H9 (cell line): ENCODE measurements around the gene ZNF275. TPM values are rescaled to one million over a fixed set of nuclear protein-coding genes. Genes with fewer than 3 reads are reported as not detected.

Experiments
- DNase-seq: peaks from one replicate; pipeline ENCODE4 v3.0.0-alpha.2; 2017
- H2AFZ ChIP-seq: one replicate; pipeline ENCODE4 v1.6.1; 2013; ENCODE audit warnings: mild to moderate bottlenecking, low read length, control low read depth, moderate library complexity
- H2AK5ac ChIP-seq: 2 replicates; pipeline ENCODE4 v1.6.1; 2013; ENCODE audit warnings: low read length, control low read depth, mixed read lengths; ENCODE audit not compliant: insufficient read length
- H2BK120ac ChIP-seq: one replicate; pipeline ENCODE4 v1.6.1; 2013; ENCODE audit warnings: low read depth, mild to moderate bottlenecking, low read length, control low read depth, inconsistent platforms; ENCODE audit not compliant: poor library complexity, severe bottlenecking
- H2BK12ac ChIP-seq: 2 replicates; pipeline ENCODE4 v1.6.1; 2013; ENCODE audit warnings: low read length, control low read depth, mixed read lengths, low read depth; ENCODE audit not compliant: insufficient read length
- H2BK15ac ChIP-seq: 2 replicates; pipeline ENCODE4 v1.6.1; 2013; ENCODE audit warnings: low read depth, low read length, control low read depth
- H2BK20ac ChIP-seq: one replicate; pipeline ENCODE4 v1.6.1; 2013; ENCODE audit warnings: low read depth, mild to moderate bottlenecking, low read length, control low read depth, inconsistent platforms; ENCODE audit not compliant: poor library complexity, severe bottlenecking
- H2BK5ac ChIP-seq: 2 replicates; pipeline ENCODE4 v1.6.1; 2013; ENCODE audit warnings: low read length, control low read depth, mixed read lengths; ENCODE audit not compliant: insufficient read length
- H3K14ac ChIP-seq: 2 replicates; pipeline ENCODE4 v1.6.1; 2013; ENCODE audit warnings: low read length, control low read depth; ENCODE audit not compliant: insufficient read depth
- H3K18ac ChIP-seq: 2 replicates; pipeline ENCODE4 v1.6.1; 2013; ENCODE audit warnings: low read depth, mild to moderate bottlenecking, mixed read lengths, low read length, control low read depth; ENCODE audit not compliant: insufficient read length
- H3K23ac ChIP-seq: 2 replicates; pipeline ENCODE4 v1.6.1; 2013; ENCODE audit warnings: low read length, control low read depth, mixed read lengths, low read depth; ENCODE audit not compliant: insufficient read length
- H3K23me2 ChIP-seq: 2 replicates; pipeline ENCODE4 v1.6.1; 2013; ENCODE audit warnings: low read depth, mild to moderate bottlenecking, mixed read lengths, low read length, control low read depth; ENCODE audit not compliant: insufficient read length, poor library complexity, severe bottlenecking
- H3K27ac ChIP-seq: 2 replicates; pipeline ENCODE4 v1.5.1; 2013; ENCODE audit warnings: low read length, control low read depth, mixed read lengths, low read depth; ENCODE audit not compliant: insufficient read length
- H3K27me3 ChIP-seq: 2 replicates; pipeline ENCODE4 v1.6.1; 2013; ENCODE audit warnings: low read length, control low read depth, inconsistent platforms; ENCODE audit not compliant: insufficient read depth
- H3K4ac ChIP-seq: 2 replicates; pipeline ENCODE4 v1.6.1; 2013; ENCODE audit warnings: low read depth, mild to moderate bottlenecking, control low read depth, inconsistent platforms, low read length, moderate library complexity
- H3K4me1 ChIP-seq: 2 replicates; pipeline ENCODE4 v1.6.1; 2013; ENCODE audit warnings: low read length, control low read depth, inconsistent platforms; ENCODE audit not compliant: insufficient read depth
- H3K4me2 ChIP-seq: 2 replicates; pipeline ENCODE4 v1.6.1; 2013; ENCODE audit warnings: low read length, control low read depth, mixed read lengths; ENCODE audit not compliant: insufficient read length, insufficient read depth
- H3K56ac ChIP-seq: 2 replicates; pipeline ENCODE4 v1.6.1; 2013; ENCODE audit warnings: low read depth, mild to moderate bottlenecking, mixed read lengths, low read length, control low read depth; ENCODE audit not compliant: insufficient read length
- H3K79me1 ChIP-seq: 2 replicates; pipeline ENCODE4 v1.6.1; 2013; ENCODE audit warnings: low read depth, mild to moderate bottlenecking, moderate library complexity, low read length, control low read depth, inconsistent platforms; ENCODE audit not compliant: insufficient read depth, poor library complexity, severe bottlenecking
- H3K79me2 ChIP-seq: 2 replicates; pipeline ENCODE4 v1.6.1; 2013; ENCODE audit warnings: low read length, control low read depth, inconsistent platforms; ENCODE audit not compliant: insufficient read depth
- H3K9ac ChIP-seq: 2 replicates; pipeline ENCODE4 v1.6.1; 2013; ENCODE audit warnings: low read length, control low read depth, mixed read lengths; ENCODE audit not compliant: insufficient read length; ENCODE audit errors: extremely low read depth
- H3K9me3 ChIP-seq: one replicate; pipeline ENCODE4 v1.6.1; 2013; ENCODE audit warnings: low read depth, low read length, inconsistent platforms; ENCODE audit not compliant: control insufficient read depth
- H3T11ph ChIP-seq: one replicate; pipeline ENCODE4 v1.6.1; 2013; ENCODE audit warnings: mild to moderate bottlenecking, low read length, control low read depth, inconsistent platforms
- H4K20me1 ChIP-seq: one replicate; pipeline ENCODE4 v1.6.1; 2013; ENCODE audit not compliant: control insufficient read depth, insufficient read length, insufficient read depth
- H4K5ac ChIP-seq: 2 replicates; pipeline ENCODE4 v1.6.1; 2013; ENCODE audit warnings: low read depth, mild to moderate bottlenecking, mixed read lengths, low read length, control low read depth; ENCODE audit not compliant: insufficient read length
- H4K8ac ChIP-seq: replicated peaks from 2 replicates; pipeline ENCODE4 v1.6.1; 2013; ENCODE audit warnings: low read length, control low read depth, mixed read lengths, low read depth; ENCODE audit not compliant: insufficient read length
- H4K91ac ChIP-seq: 2 replicates; pipeline ENCODE4 v1.6.1; 2013; ENCODE audit warnings: low read depth, mild to moderate bottlenecking, moderate library complexity, mixed read lengths, low read length, control low read depth; ENCODE audit not compliant: insufficient read length
- H3K27ac Mint-ChIP-seq, 3 experiments: 2 replicates in 2 of 3; 3 replicates in 1 of 3; pipeline ENCODE4 v1.8.0; 2020 to 2021; ENCODE audit warnings: mixed read lengths in 3 of 3, mild to moderate bottlenecking in 1 of 3, moderate library complexity in 1 of 3
- H3K27me3 Mint-ChIP-seq: 2 replicates; pipeline ENCODE4 v1.8.0; 2021; ENCODE audit warnings: low read depth, mild to moderate bottlenecking, moderate library complexity, mixed read lengths
- H3K36me3 Mint-ChIP-seq, 3 experiments: 2 replicates in 2 of 3; 3 replicates in 1 of 3; pipeline ENCODE4 v1.8.0; 2020 to 2021; ENCODE audit warnings: low read depth in 3 of 3, mixed read lengths in 3 of 3; ENCODE audit not compliant: insufficient read depth in 1 of 3
- H3K4me1 Mint-ChIP-seq, 2 experiments: 2 replicates each; pipeline ENCODE4 v1.8.0; 2020; ENCODE audit warnings: mixed read lengths in 2 of 2
- H3K4me3 Mint-ChIP-seq, 2 experiments: 2 replicates in 1 of 2; 3 replicates in 1 of 2; pipeline ENCODE4 v1.8.0; 2020 to 2021; ENCODE audit warnings: mild to moderate bottlenecking in 2 of 2, mixed read lengths in 2 of 2, moderate library complexity in 1 of 2
- H3K9me3 Mint-ChIP-seq, 2 experiments: 2 replicates in 1 of 2; 3 replicates in 1 of 2; pipeline ENCODE4 v1.8.0; 2020; ENCODE audit warnings: mild to moderate bottlenecking in 2 of 2, mixed read lengths in 2 of 2, moderate library complexity in 1 of 2
- WGBS: extraction: QIAGEN DNeasy Blood & Tissue Kit; methylation state at CpG from one replicate; pipeline ENCODE4 v1.1.7; 2013; ENCODE audit warnings: missing lambda C conversion rate, low lambda C conversion rate, mixed read lengths; ENCODE audit not compliant: insufficient read length; ENCODE audit errors: extremely low coverage; 5-methylcytosine and 5-hydroxymethylcytosine counted together
- total RNA-seq: library from RNA; stranded (reverse); gene quantifications from 2 replicates; pipeline ENCODE4 v1.2.1, GENCODE V29; 2021
- TF ChIP-seq, protein P1 (sequence below): fragments of 200-600 bp; sonication (generic); conservative IDR thresholded peaks from 3 replicates; pipeline ENCODE4 v1.8.0; 2021; ENCODE audit warnings: antibody characterized with exemption, mild to moderate bottlenecking

ZNF275 gene
- total RNA-seq, 1 experiment from 2014 or later: 11.8 TPM

DNA sequence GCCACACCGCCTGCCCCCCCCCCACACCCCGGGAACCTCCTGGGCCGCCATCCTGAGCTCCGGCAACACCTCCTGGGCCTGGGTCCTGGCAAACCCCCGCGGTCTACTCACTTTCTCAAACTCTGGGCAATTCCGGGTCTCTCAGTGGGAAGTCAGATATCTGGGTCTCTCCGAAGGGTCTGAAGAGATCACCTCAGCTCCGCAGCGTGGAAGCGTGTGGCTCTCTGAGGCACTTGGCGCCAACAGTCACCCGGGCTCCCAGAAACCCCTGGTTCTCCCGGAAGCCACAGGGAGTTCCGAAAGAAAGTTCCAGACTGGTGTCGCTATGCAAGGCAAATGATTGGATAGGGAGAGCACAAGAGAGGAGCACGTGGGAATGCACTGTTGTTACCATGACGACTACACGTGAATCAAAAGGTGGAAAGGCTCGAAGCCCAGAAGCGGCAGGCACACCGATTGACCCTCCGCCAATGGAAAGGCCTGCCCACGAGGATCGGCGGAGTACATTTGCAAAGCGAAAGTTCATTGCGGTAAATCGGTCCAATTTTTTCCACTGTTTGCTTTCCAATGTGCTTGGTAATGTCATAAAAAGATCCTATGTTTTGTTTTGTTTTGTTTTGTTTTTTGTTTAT lies 67.3 kb downstream of the ZNF275 start, which contains the start of gene PNMA6E:
Gene PNMA6E, minus strand, starts transcription at position 218 of the 632 bp plus-strand sequence. CDS start 2,501 bp downstream, outside the sequence.
- Histone ChIP-seq H3K27ac (no peak within 1 kb of the TSS), H3K18ac (no peak within 1 kb of the TSS), H3K14ac (no peak within 1 kb of the TSS), H3K79me2 (no peaks in the 10 kb centered on the region), H2AFZ (no peak within 1 kb of the TSS), H2BK12ac (no peak within 1 kb of the TSS), H3K4me2 (no peak within 1 kb of the TSS), H2AK5ac (no peak within 1 kb of the TSS), H3K27me3 (no peaks in the 10 kb centered on the region), H2BK20ac (no peak within 1 kb of the TSS), H3K4me1 (no peaks in the 10 kb centered on the region), H3K9ac (no peak within 1 kb of the TSS), H2BK120ac (no peak within 1 kb of the TSS), H4K8ac (no peak within 1 kb of the TSS), H4K5ac (no peak within 1 kb of the TSS), H3K9me3 (peaks cover 10% of the 10 kb centered on the region), H4K91ac (no peak within 1 kb of the TSS), H3T11ph (no peak within 1 kb of the TSS), H3K4ac (no peak within 1 kb of the TSS), H3K23me2 (no peaks in the 10 kb centered on the region), H2BK15ac (no peak within 1 kb of the TSS), H4K20me1 (no peaks in the 10 kb centered on the region), H3K56ac (no peak within 1 kb of the TSS), H2BK5ac (no peak within 1 kb of the TSS), H3K79me1 (no peaks in the 10 kb centered on the region), H3K23ac (no peak within 1 kb of the TSS)
- no CpG with 5 or more reads among the region's 29 CpGs for WGBS
- Mint-ChIP-seq H3K27ac (no peak within 1 kb of the TSS), H3K36me3 (peaks cover 7 to 10% (median 10%) of the 10 kb centered on the region in 3 experiments), H3K4me1 (no peaks in the 10 kb centered on the region), H3K9me3 (peaks cover 65 to 79% of the 10 kb centered on the region in 2 experiments), H3K27me3 (peaks cover 42% of the 10 kb centered on the region), H3K4me3 (no peak within 1 kb of the TSS; a peak in 1 of 5 replicates)
- no peak for DNase-seq
- TF ChIP-seq, protein P1, sequence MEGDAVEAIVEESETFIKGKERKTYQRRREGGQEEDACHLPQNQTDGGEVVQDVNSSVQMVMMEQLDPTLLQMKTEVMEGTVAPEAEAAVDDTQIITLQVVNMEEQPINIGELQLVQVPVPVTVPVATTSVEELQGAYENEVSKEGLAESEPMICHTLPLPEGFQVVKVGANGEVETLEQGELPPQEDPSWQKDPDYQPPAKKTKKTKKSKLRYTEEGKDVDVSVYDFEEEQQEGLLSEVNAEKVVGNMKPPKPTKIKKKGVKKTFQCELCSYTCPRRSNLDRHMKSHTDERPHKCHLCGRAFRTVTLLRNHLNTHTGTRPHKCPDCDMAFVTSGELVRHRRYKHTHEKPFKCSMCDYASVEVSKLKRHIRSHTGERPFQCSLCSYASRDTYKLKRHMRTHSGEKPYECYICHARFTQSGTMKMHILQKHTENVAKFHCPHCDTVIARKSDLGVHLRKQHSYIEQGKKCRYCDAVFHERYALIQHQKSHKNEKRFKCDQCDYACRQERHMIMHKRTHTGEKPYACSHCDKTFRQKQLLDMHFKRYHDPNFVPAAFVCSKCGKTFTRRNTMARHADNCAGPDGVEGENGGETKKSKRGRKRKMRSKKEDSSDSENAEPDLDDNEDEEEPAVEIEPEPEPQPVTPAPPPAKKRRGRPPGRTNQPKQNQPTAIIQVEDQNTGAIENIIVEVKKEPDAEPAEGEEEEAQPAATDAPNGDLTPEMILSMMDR: no peak

Other genes starting within 250 kb of the ZNF275 start
- not detected in 2 replicates for gene MAGEA1, start 154.9 kb upstream of the ZNF275 start, total RNA-seq
- gene PNMA6F, start 12.4 kb upstream of the ZNF275 start, total RNA-seq: not detected in 2 replicates
- not detected in 2 replicates for gene PNMA6E, start 67.2 kb downstream of the ZNF275 start, total RNA-seq
- 0.66 and 0.68 TPM in 2 replicates for gene ZFP92, start 77.3 kb downstream of the ZNF275 start, total RNA-seq
- gene TREX2, start 111.9 kb downstream of the ZNF275 start, total RNA-seq: 1.1 and 1.3 TPM in 2 replicates
- 43.1 and 45.3 TPM in 2 replicates for gene HAUS7, start 136.4 kb downstream of the ZNF275 start, total RNA-seq
- gene BGN, start 160.8 kb downstream of the ZNF275 start, total RNA-seq: 1.2 and 1.5 TPM in 2 replicates
- 0.35 TPM in 2 replicates for gene ATP2B3, start 183.5 kb downstream of the ZNF275 start, total RNA-seq